HG02623 (cell line): Measurements from ENCODE around the gene MS4A6A.
"Not testable (repeated sequence)": the region's sequence is repeated elsewhere in the genome, so short reads cannot be mapped to it uniquely, and the experiment has no call there.

Experiments used
- ATAC-seq: cut with Tn5 transposase; IDR thresholded peaks from one replicate; pipeline ENCODE4 v1.9.1; 2021; ENCODE audit warnings: moderate library complexity; ENCODE audit not compliant: unreplicated experiment

Gene MS4A6A

DNA sequence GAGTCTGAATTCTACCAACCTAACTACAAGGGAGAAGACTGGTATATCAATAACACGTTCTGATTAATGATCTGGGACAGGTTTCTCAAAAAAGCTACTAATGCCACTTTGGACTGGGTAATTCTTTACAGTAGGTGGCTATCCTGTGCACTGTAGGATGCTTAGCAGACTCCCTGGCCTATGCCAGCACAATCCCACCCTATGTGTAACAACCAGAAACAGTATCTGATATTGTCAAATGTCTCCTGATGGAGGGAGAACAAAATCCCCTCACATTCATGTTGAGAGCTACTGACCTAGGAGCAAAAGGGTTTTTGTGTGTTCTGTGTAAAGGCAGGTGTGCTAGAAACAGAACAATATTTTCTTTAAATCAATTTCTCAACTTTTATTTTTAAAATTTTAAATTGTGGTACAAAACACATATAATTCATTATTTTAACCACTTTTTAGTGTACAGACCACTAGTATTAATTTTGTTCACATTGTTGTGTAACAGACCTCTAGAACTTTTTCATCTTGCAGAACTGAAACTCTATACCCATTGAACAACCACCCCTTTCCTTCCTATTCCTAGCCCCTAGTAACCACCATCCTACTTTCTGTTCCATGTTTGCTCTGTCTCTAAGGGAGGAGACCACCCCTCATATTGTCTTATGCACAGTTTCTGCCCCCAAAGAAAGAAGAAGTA, 2.1 kb upstream of the MS4A6A start:
- ATAC-seq: peak; percentile 53

DNA sequence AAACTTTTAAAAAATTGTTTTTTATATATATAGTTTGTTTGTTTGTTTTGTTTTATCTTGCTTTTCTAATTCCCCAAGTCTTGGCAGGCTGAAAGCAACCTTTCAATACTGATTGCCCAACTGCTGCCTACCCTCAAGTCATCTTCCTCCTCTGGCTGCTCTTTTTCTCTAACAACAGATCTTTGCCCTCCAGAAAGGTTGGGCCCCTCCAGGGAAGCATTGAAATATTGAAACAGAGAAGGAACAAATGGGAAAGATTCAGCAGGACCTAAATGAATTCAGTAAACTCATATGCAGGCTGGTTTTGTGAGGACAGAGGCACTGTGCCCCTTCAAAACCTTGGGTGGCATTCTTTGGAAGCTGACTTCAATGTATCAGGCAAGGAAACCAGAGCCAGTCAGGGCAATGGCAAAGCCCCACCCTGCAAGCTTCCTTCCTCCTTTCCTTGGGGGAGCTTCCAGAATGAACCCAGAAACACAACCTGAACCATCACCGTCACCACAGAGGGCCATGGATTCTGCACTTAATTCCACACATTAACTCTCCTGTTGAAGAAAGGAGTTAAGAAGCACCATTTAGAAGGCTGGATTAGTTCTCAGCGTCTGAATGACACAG, 815 bp upstream of the MS4A6A start:
- ATAC-seq: no peak

DNA sequence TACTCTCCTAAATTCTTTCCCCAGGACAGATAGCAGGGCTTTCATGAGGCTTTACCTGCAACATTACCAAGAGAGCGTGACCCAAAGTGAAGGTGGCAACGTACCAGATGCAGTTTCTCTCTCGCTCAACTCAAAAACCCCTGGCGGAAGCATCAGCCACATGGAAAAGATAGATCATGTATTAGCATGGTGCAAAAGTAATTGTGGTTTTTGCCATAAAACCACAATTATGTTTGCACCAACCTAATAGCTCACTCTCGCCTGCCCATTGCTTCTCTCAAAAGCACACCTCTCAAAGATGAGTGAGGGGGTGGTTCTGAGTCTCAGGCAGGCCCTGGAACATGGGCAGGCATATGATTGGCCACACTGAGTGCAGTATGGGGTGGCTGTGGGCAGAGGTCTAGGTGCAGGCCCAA, 7.0 kb downstream of the MS4A6A start:
- no peak for ATAC-seq

DNA sequence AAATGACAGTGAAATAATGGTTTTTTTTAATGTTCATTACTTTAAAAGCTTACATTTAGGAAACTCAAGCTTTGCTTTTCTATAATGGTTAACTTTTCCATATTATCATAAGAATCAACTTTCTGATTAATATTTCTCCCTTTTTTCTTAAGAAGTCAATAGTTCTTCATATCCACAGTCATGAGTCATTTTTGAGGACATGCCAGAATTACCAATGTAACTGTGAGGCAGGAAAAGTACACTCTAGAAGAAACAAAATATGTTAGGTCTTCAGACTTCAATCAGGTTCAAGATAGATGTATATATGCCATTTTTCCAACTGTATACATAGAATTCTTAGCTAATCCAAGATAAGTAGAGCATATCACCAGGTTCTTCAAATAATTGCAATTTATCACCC, 10.9 kb downstream of the MS4A6A start:
- no peak for ATAC-seq

DNA sequence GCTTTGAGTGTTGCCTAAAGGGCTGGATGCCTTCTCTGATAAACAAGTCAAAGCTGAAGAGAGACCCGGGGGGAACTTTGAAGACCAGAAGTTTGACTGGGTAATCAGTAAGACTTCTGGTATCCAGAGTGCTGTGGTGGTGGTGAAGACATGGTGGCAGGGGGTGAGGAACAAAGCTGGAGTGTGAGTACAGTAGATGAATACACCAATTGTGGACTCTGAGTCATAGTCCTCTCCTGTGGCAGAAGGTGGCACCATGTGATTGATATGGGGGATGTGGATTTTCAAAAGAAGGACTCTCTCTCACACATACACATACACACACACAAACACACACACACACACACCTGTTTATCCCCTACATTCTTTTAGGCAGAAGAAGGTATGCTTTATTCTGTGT, 12.3 kb downstream of the MS4A6A start:
- no peak for ATAC-seq

DNA sequence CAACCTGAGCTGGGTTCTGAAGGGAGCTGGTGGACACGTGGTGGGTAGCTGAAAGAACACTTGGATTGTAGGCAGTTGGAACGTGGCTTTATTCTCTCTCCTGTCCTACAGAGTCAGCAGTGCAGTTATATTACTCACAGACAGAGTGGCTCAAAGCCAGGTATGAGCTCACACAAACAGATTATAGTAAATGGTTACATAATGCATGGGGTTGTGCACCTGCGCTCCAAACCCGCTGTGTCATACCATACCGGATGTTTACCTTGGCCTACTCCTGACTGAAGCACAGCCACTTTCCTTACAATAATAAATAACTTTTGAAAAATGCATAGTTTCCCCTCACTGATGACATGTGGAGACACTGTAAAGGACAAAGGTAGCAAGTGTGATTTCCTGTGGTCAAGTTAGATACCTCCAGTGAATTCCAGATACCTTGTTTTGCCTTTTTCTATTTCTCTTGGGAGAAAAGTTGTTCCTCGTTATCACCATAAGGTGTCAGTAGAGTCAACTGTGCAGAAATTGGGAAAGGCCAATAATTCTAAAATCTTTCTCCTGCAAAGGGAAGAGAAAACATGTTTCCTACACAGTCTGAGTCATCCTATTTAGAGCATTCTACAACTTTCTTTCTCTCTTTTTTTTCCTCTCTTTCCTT, 13.5 kb downstream of the MS4A6A start:
- no peak for ATAC-seq

DNA sequence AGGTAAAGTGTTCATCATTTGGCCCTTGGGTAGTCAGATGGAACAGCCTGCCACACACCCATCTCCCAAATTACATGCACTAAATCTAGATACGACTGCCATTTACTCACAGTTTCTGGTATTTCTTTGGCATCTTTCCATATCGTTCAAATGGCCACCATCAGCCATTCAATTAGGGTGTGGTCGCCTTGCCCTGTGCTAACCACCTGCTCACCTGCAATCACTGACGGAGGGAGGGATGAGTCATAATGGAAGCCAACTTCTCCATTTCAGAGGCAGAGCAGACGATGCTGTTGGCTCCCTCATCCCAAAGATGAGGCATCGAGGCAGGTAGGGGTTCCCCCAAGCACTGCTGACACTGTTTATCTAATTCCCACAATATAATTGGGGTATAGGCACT, 14.6 kb downstream of the MS4A6A start:
- no peak for ATAC-seq

DNA sequence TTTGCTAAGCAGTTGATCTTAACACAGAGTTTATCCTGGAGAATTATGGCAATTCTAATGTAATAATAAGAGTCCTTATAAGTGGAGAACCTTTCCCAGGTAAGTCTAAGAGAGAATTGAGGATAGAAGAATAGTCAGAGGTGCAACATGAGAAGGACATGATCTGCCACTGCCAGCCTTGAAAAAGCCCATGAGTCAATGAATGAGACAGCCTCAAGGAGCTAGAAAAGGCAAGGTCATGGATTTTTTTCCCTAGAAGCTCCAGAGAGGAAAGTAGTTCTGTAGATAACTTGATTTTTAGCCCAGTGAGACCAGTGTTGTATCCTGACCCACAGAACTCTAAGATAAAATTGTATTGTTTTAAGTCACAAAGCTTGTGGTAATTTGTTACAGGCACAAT, 16.9 kb downstream of the MS4A6A start:
- ATAC-seq: no peak

DNA sequence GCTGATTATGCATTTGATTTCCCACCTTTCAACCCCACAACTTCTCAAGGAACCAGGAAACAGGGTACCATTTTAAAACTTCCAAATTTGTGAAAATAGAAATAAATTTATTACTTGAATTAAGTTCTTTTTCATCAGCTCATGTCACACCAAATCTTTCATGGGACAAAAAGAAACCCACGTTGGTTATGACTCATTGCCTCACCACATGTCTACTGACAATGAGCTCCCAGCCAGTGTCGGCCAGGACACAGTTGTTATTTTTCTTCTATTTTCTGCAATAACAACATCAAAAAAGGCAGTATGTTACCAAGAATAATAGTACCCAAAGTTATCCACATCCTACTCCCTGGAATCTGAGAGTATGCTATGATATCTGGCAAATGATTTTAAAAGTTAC, 17.3 kb downstream of the MS4A6A start:
- ATAC-seq: no peak

DNA sequence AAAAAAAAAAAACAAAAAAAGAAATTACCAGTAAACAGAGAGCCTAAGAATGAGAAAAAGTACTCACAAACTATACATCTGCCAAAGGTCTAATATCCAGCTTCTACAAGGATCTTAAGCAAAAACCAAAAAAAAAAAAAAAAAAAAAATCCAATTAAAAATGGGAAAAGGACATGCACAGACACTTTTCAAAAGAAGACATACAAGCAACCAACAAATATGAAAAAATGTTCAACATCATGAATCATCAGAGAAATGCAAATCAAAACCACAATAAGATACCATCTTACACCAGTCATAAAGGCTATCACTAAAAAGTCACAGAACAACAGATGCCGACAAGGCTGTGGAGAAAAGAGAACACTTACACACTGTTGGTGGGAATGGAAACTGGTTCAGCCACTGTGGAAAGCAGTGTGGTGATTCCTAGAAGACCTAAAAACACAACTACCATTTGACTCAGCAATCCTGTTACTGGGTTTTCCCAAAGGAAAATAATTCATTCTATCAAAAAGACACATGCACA, 18.3 kb downstream of the MS4A6A start:
- ATAC-seq: no peak

DNA sequence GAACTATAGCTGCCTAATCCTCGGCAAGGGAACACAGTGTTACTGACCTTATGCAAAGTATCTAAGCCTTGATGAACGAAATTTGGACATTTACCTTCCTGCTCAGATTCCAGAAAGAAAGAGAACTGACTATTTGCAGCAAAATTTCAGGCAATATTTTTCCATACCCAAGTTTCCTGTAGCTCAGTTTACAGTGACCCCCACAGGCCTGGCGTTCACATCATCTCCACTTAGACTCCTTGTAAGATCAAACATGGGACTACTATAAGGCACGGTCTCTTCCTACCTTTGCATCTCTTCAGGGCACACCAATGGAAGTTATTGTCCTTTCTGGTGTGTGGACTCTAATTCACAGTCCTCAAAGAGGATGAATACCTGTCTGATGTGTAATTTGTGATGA, 21.1 kb downstream of the MS4A6A start:
- ATAC-seq: no peak

DNA sequence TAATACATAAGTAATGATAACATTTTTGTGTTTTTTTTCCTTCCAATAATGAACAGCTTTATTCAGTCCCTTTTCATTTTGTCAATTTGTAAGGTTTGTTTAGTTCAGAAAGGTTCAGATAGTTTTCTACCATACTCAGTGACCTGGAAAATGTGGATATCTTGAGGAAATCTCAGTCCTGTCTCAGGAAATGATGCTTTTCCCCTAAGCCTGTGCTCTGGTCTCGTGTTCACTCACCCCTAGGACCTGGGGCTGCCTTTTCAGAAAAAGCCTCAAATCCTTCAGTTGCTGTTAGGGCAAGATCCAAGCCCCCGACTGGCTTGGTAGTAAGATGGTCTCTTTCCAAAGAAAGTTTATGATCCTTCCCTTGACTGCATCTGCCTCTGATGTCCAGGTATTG, 21.8 kb downstream of the MS4A6A start:
- no peak for ATAC-seq

DNA sequence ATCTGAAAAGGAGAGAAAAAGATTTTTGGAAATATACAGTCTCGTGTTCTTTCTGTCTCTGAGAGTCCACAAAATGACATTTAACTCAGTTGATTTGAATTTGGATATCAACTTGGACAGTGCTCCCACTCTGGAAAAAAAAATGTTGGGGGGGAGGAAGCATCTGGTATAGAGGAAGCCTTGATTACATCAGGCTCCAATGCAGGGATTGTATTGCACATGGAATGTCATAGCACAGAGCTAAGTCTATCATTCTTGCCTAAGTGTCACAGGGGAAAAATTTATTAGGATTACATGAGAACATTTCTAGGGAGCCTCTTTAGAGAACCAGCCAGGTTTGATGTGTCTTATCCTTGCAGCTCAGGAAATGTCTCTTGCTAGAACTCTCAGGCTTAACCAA, 23.0 kb downstream of the MS4A6A start:
- no peak for ATAC-seq

DNA sequence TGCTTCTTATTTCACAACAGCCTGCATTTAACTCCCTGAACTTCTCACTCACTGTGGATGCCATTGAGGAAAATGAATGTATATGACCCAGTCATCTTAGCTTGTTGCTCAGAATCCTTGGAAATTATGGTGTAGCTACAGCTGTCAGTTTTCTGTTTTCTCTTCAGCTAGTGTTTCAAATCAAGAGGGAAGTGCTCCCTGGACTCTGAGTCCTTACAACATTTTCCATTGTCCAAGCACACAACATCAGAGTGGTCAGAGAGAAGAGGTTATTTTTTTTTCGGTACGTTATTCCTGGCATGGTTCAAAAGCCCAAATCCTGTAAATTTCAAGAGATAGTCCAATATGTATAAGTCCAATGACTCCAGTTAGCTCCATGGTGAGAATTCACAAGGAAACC, 23.6 kb downstream of the MS4A6A start:
- ATAC-seq: no peak

DNA sequence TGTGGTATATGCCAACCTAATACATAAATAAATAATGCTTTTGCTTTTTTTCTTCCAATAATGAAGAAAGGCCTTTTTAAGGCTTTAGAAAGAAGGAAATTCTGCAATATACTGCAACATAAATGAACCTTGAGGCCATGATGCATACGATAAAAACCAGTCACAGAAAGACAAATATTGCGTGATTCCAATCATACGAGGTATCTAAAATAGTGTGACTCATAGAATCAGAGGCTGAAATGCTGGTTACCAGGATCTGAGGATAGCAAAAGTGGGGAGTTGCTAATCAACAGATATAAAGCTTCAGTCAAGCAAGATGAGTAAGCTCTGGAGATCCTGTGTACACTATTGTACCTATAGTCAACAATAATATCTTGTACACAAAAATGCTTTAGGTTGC, 24.2 kb downstream of the MS4A6A start:
- no peak for ATAC-seq

DNA sequence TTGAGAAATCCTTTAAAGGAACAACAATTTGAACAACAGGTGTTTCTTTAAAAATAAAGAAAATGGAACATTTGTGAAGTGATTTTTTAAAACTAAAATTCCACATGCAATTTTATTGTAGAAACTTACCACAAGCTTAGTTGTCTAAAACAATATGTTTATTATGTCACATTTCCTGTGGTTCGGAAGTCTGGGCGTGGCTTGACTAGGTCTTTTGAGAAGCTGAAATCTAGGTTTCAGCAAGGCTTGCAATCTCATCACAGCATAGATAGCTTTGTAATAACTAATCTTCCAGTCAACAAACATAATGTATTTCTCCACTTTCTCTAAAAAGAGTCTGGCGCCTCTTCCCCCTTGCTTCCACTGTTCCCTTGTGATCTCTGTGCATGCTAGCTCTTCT, 27.0 kb downstream of the MS4A6A start:
- no peak for ATAC-seq

DNA sequence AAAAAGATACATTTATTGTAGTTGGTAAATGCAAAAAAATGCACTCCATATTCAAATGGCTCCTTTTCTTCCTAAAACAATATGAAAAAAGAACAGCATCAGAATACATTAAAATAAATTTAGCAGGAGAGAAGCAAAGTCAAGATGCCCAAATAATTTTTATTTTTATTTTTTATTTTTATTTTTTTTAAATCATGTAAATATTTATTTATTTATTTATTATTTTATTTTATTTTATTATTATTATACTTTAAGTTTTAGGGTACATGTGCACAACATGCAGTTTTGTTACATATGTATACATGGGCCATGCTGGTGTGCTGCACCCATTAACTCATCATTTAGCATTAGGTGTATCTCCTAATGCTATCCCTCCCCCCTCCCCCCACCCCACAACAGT, 30.2 kb downstream of the MS4A6A start:
- not testable (repeated sequence) for ATAC-seq

DNA sequence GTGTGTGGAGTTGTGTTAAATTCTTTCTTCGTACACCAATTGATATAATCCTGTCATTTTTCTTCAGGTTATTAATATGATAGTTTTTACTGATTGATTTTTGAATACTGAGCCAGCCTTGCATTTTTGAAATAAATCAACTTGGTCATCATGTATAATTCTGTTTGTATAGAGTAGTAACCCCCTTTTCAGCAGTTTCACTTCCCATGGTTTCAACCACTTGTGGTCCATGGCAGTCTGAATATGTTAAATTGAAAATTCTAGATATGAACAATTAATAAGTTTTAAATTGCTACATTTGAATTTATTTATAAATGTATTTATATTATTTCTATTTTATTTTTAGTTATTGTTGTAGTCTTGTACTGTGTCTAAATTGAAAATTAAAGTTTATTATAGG, 32.6 kb downstream of the MS4A6A start:
- ATAC-seq: no peak

DNA sequence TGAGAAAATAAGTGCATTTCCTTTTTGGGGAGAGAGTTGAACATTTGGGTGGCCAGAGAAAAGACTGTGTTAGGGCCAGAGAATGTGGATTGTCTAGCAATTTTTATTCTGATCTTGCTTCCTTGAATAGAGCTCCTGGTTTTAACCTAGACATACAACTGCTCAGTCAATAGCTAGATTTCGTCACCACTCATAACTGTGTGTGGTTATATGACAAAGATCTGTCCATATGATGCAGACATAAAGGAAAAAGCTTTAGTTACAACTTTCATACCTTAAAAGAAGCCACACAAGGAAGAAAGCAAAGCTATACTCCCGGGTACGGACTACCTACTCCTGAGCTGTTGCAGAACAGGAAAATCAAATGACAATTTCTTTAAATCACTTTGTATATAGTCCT, 37.2 kb downstream of the MS4A6A start:
- ATAC-seq: no peak

DNA sequence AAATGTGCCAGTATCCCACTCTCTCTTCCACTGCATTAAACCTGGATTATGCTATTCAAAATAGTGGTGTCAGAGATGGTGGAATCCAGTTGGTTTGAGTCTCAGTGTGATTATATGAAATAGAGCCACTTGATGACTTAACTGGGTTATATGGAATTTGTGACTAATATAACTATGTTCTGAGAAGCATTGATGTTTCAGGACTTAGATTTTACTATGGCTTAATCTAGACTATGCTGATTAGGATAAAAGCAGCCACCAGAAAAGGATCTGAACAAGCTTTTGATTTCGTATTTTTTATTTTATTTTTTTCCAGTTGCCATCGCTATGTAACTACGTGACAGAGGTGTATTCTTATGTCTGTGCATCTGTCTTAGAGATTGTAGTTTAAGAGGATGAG, 39.1 kb downstream of the MS4A6A start:
- ATAC-seq: no peak

DNA sequence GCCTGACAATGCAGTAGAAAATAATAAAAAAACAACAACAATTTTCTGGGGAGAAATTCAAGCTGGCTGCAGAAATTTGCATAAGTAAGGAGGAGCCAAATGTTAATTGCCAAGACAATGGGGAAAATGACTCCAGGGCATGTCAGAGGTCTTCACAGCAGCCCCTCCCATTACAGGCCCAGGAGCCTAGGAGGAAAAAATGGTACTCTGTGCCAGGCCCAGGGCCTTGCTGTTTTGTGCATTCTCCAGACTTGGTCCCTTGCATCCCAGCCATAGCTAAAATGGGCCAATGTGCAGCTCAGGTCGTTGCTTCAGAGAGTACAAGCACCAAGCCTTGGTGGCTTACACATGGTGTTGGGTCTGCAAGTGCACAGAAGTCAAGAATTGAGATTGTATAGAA, 49.0 kb downstream of the MS4A6A start:
- ATAC-seq: no peak

DNA sequence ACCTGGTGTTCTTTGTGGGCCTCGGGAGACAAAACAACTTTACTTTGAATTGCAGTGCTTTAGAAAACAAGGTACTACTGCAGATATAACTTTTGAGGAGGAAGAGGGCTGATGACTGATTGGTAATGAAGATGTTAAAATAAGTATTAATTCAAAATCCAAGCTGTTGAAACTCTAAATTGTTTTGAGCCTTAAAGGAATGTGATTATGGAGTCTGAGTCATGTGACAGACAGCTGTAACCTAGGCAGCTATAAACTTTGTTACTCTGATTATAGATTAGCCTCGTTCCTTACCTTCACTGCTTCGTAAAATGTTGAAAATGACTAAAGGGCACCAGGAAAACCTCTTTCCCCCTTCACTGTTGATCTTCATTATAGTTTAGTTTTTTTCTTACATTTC, 51.0 kb downstream of the MS4A6A start:
- no peak for ATAC-seq
